HG02973 (cell line): Measurements from ENCODE around the gene DOCK10.

Experiments
- ATAC-seq: cut with Tn5 transposase; IDR thresholded peaks from one replicate; pipeline ENCODE4 v1.9.1; 2021; ENCODE audit warnings: moderate library complexity; ENCODE audit not compliant: unreplicated experiment

Gene DOCK10

GRCh38 chr2:224734949-224735348 is 307.3 kb downstream of the DOCK10 start:
- ATAC-seq = no peak

GRCh38 chr2:224731665-224732064 is 310.6 kb downstream of the DOCK10 start:
- ATAC-seq = no peak

GRCh38 chr2:224729435-224729834 is 312.8 kb downstream of the DOCK10 start:
- ATAC-seq = no peak

DNA sequence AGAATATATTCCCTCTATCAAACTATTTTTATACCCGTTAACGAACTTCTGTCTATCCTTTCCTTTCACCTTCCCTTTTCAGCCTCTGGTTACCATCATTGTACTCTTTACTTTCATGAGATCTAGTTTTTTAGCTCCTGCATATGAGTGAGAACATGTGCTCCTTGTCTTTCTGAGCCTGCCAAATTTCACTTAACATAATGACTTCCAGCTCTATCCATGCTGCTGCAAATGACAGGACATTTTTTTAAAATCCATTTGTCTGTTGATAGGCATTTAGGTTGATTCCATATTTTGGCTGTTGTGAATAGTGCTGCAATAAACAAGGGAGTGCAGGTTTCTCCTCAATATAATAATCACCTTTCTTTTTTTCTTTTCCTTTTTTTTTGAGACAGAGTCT is 317.9 kb downstream of the DOCK10 start:
- ATAC-seq = no peak

DNA sequence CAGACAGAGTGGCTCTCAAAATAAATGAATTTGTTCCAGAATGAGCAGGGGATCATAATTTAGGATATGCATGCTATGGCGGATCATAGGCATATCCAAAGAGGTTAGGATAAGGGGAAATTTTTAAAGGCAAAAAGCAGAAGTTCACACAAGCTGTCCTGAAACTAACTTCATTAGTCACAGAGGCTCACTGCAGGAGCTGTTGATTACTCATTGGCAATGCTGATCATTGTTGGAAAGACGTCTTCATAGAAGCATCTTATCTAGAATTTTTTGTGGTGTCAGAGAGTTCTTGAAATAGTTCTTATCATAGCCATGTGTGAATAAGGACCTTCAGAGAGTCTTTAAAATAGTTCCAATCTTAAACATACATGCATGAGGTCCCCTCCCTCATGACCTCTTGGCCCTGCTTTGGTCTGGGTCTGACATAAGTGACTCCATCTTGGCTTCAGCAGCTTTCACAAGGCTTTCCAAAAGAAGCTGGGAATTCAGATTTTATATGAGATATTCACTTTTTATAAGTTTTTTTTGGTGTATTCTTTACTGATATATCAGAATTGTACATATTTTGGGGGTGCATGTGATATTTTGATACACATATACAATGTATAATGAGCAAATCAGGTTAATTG is 318.6 kb downstream of the DOCK10 start:
- ATAC-seq = peak; percentile 60

- no peak for ATAC-seq
These were observed 319.5 kb downstream of the DOCK10 start for GRCh38 chr2:224722770-224723169.

DNA sequence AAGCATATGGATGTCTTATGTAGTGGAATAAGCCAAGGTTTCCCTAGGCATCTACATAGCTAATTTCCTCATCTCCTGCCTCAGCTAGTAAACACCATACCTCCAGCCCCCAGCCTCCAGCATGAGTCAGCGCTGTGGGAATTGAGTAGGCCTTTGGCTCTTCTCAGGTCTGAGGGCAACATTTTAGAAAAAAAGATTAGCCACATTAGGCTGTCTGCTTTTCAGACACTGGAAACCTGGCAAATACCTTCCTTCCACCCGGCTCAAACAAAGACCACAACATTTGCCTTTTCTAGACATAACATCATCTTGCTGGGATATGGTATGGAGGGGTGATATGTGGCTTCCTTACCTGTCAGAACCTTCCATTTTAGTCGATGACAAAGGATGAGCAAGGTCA is 320.0 kb downstream of the DOCK10 start:
- ATAC-seq = no peak

GRCh38 chr2:224716921-224717320 is 325.3 kb downstream of the DOCK10 start:
- ATAC-seq = no peak

- no peak for ATAC-seq
These were observed 326.1 kb downstream of the DOCK10 start, which contains the start of gene CCDC195 for GRCh38 chr2:224716201-224716600. Gene CCDC195, minus strand, starts transcription at chr2:224716365. Its CDS starts 0 bp downstream, at chr2:224716365.
